ENCODE data around the gene RFC2. TPM values are rescaled to one million over a fixed set of nuclear protein-coding genes. Genes with fewer than 3 reads are reported as not detected.
"Not testable (repeated sequence)": the region's sequence is repeated elsewhere in the genome, so short reads cannot be mapped to it uniquely, and the experiment has no call there.

The RFC2 gene
- total RNA-seq, 4 donors from 2014 or later = 5.8 to 23.1 (median 7.3) TPM

DNA sequence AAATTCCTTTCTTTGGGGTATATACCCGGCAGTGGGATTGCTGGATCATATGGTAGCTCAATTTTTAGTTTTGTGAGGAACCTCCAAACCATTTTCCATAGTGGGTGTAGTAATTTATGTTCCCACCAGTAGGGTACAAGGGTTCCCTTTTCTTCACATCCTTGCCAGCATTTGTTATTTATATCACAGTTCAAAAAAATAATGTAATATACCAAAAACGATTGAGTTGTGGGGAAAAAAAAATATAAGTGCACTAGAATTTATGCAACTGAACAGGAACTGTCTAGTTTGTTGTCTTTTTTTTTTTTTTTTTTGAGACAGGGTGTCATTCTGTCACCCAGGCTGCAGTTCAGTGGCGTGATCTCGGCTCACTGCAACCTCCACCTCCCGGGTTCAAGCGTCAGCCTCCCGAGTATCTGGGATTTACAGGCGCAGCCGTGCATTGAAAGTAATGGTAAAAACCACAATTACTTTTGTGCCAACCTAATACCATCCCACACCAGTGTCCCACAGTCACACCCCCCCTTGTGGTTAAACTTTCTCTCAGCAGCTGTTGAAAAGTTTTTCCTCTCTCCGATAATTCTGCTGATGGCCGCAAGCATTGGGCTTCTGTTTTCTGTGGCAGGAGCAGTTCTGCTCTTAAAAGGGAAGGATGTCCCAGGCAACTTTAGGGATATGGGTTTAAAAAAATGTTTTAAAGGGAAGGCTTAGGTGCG is 51.2 kb downstream of the RFC2 start:
- TF ChIP-seq, protein P1, sequence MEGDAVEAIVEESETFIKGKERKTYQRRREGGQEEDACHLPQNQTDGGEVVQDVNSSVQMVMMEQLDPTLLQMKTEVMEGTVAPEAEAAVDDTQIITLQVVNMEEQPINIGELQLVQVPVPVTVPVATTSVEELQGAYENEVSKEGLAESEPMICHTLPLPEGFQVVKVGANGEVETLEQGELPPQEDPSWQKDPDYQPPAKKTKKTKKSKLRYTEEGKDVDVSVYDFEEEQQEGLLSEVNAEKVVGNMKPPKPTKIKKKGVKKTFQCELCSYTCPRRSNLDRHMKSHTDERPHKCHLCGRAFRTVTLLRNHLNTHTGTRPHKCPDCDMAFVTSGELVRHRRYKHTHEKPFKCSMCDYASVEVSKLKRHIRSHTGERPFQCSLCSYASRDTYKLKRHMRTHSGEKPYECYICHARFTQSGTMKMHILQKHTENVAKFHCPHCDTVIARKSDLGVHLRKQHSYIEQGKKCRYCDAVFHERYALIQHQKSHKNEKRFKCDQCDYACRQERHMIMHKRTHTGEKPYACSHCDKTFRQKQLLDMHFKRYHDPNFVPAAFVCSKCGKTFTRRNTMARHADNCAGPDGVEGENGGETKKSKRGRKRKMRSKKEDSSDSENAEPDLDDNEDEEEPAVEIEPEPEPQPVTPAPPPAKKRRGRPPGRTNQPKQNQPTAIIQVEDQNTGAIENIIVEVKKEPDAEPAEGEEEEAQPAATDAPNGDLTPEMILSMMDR (IDR thresholded peaks at IDR 0.05) = peak in 5 of 6 experiments; percentile 48 to 62 (median 51)
- TF ChIP-seq POLR2A (IDR thresholded peaks at IDR 0.05) = no peak
- H3K9me3 ChIP-seq = no peaks in the 10 kb centered on the region
- DNase-seq = peak in 1 of 3 donors; percentile 59

DNA sequence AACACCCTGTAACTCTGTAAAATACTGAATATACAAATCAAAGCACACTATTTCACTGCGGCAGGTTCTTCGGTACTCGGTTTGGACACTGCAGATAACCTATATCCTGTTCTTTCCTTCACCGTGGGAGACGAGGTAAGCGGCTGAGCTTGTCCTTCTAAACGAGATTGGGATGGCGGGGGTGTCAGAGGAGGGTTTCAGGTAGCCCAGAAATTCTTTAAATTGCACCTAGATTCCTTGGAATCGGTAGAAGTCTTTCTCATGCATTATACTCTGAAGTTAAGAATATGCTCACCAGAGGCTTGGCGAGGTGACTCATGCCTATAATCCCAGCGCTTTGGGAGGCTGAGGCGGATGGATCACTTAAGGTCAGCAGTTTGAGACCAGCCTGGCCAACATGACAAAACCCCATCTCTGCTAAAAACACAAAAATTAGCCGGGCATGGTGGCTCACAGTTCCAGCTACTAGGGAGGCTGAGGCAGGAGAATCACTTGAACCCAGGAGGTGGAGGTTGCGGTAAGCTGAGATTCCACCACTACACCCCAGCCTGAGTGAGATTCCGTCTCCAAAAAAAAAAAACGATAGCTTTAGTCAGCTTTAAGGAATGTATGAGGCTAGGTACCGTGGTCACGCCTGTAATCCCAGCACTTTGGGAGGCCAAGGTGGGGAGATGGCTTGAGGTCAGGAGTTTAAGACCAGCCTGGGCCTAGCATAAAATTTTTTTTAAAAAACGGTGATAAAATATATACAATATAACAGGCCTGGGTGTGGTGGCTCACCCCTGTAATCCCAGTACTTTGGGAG is 54.4 kb downstream of the RFC2 start:
- TF ChIP-seq, protein P1 (IDR thresholded peaks at IDR 0.05) = no peak
- TF ChIP-seq POLR2A (IDR thresholded peaks at IDR 0.05) = no peak
- H3K4me1 ChIP-seq = no peaks in the 10 kb centered on the region
- peaks cover 0 to 25% (median 0%) of the 10 kb centered on the region in 3 donors for H3K36me3 ChIP-seq
- H3K27me3 ChIP-seq = no peaks in the 10 kb centered on the region
- no peak overlapping the region for H3K27ac ChIP-seq
- no peak overlapping the region for H3K4me3 ChIP-seq
- H3K9me3 ChIP-seq = no peaks in the 10 kb centered on the region
- DNase-seq = peak in 1 of 3 donors; percentile 14

More for the DNA sequence above, 51.2 kb downstream of the RFC2 start:
- no peaks in the 10 kb centered on the region for H3K27me3 ChIP-seq
- H3K4me1 ChIP-seq = peaks cover 0 to 5% (median 2%) of the 10 kb centered on the region in 4 donors
- H3K36me3 ChIP-seq = peaks cover 0 to 1% (median 0%) of the 10 kb centered on the region in 3 donors
- no peak overlapping the region for H3K27ac ChIP-seq
- H3K4me3 ChIP-seq = no peak overlapping the region

DNA sequence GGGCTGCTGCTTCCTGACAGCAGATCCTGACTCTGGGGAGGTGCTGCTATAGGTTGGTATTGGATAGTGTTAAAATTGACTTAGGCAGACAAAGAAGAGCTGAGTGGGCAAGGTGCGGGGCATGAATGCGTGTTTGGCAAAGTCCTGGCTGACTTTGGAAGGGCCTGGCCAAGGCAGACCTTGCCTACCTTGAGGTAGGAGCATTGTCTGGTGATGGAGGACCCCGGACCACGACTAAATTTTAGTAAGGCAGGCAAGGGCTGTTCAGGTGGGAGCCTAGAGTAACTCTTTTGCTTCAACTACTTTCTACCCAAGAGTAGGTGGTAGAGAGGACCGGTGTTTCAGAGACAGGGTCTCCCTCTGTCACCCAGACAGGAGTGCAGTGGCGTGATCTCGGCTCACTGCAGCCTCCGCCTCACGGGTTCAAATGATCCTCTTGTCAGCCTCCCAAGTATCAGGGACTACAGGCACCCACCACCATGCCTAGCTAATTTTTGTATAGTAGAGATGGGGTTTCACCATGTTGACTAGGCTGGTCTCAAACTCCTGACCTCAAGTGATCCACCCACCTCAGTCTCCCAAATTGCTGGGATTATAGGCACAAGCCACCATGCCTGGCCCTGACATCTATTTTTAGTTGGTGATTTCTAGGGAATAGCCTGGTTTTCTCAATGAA is 56.6 kb downstream of the RFC2 start:
- Histone ChIP-seq H3K27ac (no peak overlapping the region), H3K27me3 (no peaks in the 10 kb centered on the region), H3K4me3 (no peak overlapping the region), H3K4me1 (no peaks in the 10 kb centered on the region), H3K9me3 (no peaks in the 10 kb centered on the region), H3K36me3 (peaks cover 0 to 47% (median 0%) of the 10 kb centered on the region in 3 donors)
- TF ChIP-seq, protein P1 (IDR thresholded peaks at IDR 0.05) = no peak
- no peak for TF ChIP-seq POLR2A (IDR thresholded peaks at IDR 0.05)
- peak in 1 of 3 donors; percentile 32 for DNase-seq

DNA sequence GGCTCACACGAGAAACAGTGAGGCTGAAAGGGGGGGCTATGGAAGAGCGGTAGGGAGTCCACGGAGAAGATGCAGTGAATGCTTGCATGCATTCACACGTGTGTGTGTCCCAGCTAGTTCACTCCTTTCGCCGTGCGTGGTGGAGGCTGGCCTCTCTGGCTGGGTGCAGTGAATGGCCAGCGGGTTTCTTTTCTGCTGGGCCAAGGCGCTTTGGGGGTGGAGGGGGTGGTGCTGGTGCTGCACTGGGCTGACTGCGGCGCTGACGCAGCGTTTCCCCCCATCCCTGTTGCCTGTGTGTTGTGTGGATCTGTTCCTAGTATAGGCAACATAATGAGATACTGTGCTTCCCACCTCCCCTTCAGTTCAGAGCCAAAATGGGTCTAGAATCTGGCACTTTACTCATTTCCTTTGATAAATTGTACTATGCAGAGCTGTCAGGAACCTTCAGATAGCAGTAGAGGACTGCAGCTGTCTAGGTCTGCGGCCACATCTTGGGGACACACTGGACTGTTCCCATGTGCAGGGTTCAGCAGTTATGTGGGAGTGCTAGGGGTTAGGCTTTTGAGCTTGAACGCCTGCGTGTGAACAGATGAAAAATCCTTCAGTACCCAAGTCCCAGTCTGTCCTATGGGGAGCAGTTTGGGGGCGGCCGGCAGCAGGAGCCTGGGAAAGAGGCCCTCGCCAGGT is 58.1 kb downstream of the RFC2 start:
- H3K27me3 ChIP-seq, H3K4me1 ChIP-seq, H3K9me3 ChIP-seq, H3K27ac ChIP-seq, H3K4me3 ChIP-seq: not testable (repeated sequence)
- H3K36me3 ChIP-seq = peaks cover 0 to 62% (median 0%) of the 10 kb centered on the region in 3 donors
- DNase-seq = peak in 1 of 3 donors; percentile 29

DNA sequence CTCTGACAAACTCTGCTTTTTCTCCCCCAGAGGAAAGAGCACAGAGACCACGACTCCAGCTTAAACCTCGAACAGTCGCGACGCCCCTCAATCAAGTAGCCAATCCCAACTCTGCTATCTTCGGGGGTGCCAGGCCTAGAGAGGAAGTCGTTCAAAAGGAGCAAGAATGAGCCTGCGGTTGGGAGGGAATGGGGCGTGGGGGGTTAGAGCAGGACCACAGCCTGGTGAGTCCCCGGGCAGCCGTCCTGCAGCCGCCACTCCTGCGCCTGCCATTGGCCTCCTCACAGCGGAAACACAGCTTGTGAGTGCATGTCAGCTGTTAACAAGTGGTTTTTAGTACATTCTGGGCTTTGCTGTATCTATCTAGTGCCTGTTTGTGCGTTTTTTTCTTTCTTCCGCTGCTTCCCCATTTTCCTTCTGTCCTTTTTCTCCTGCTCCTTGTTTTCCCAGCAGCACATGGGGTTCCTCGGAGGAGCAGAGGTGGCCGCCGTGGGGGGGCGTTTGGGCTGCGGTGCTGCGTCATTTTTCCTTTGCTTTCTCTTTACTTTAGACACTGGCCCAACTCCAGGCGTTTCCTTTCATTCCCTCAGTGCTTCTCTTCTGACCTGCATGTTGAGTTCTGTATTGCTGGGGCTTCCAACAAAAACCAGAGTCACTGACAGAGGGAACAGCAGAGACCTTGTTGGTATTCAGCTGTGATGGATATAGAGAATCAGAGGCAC is 58.9 kb downstream of the RFC2 start:
- not testable (repeated sequence) for H3K27ac ChIP-seq, H3K27me3 ChIP-seq, H3K9me3 ChIP-seq, H3K4me1 ChIP-seq, H3K4me3 ChIP-seq
- peak in 1 of 3 donors; percentile 24 for DNase-seq
- H3K36me3 ChIP-seq = peaks cover 0 to 70% (median 3%) of the 10 kb centered on the region in 3 donors

DNA sequence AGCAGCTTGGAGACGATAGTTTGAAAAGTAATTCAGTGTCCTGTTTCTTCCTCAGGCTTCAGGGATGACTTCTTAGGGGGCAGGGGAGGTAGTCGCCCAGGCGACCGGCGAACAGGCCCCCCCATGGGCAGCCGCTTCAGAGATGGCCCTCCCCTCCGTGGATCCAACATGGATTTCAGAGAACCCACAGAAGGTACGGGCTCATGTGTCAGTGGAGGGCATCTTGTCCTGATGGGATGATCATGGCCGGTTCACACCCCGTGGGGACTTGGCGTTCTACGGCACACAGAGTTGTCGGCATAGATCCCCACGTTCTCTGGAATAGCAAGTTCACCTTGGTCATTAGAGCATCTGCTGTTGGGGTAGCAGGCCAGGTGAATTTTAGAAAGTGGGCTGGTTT is 59.5 kb downstream of the RFC2 start:
- no peak for TF ChIP-seq POLR2A (IDR thresholded peaks at IDR 0.05)
- TF ChIP-seq, protein P1 (IDR thresholded peaks at IDR 0.05) = no peak
- Histone ChIP-seq H3K36me3 (peaks cover 0 to 76% (median 5%) of the 10 kb centered on the region in 3 donors), H3K27ac (no peak overlapping the region), H3K27me3 (no peaks in the 10 kb centered on the region), H3K4me1 (no peaks in the 10 kb centered on the region), H3K9me3 (no peaks in the 10 kb centered on the region), H3K4me3 (no peak overlapping the region)
- peak in 1 of 3 donors; percentile 36 for DNase-seq
